ENCODE measurements around the gene GJC2.
A peak's percentile ranks its signal among the peaks of the same experiment; 100 is the strongest.

GRCh38 chr1:228154670-228155571, 5.2 kb downstream of the GJC2 start:
- TF ChIP-seq NFIC (IDR thresholded peaks at IDR 0.05) (peak; percentile 50; the same call in 1 of the 2 replicates), CREB1 (IDR thresholded peaks at IDR 0.05; ENCODE audit: low read depth) (no peak), YY1 (IDR thresholded peaks at IDR 0.05; ENCODE audit: low read depth) (no peak), USF1 (IDR thresholded peaks at IDR 0.05) (no peak), MAX (IDR thresholded peaks at IDR 0.05) (peak; percentile 78), EP300 (IDR thresholded peaks at IDR 0.05; ENCODE audit: borderline replicate concordance) (peak; percentile 56; the same call in 1 of the 2 replicates), TCF12 (IDR thresholded peaks at IDR 0.05; ENCODE audit: low read depth) (peak; percentile 73)
